GM21576 (cell line): ENCODE results near the gene PPP1R27.

Experiments
- ATAC-seq: cut with Tn5 transposase; IDR thresholded peaks from one replicate; pipeline ENCODE4 v1.9.1; 2021; ENCODE audit warnings: mild to moderate bottlenecking, moderate library complexity; ENCODE audit not compliant: unreplicated experiment

PPP1R27 gene

GRCh38 chr17:81834831-81835267 is at the start of gene PPP1R27:
PPP1R27 (minus strand) TSS chr17:81835050; CDS start chr17:81834953, 97 bp downstream.
- no peak for ATAC-seq

- ATAC-seq = no peak
Measured at GRCh38 chr17:81884520-81884919, 49.7 kb upstream of the PPP1R27 start.

GRCh38 chr17:81879121-81879520 is 44.3 kb upstream of the PPP1R27 start:
- no peak for ATAC-seq

- ATAC-seq = no peak
Measured at GRCh38 chr17:81878294-81878693, 43.4 kb upstream of the PPP1R27 start.

DNA sequence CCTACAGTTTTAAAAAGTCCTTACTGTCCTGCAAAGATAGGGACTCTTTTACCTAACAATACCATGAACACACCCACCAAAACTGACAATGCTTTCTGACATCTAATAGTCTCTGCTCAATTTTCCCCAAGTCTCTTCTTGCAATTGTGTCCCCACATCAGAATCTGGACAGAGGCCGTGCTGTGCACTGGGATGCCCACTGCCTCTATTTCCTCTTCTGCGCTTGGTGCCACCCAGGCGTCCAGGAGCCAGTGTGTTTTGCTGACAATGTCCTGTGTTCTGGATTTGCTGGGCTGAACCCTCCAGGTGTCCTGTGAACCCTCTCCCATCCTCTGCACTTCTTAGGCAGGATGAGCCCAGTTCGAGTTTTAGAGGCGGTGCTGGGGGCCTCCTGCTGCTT is 42.7 kb upstream of the PPP1R27 start:
- ATAC-seq = no peak

DNA sequence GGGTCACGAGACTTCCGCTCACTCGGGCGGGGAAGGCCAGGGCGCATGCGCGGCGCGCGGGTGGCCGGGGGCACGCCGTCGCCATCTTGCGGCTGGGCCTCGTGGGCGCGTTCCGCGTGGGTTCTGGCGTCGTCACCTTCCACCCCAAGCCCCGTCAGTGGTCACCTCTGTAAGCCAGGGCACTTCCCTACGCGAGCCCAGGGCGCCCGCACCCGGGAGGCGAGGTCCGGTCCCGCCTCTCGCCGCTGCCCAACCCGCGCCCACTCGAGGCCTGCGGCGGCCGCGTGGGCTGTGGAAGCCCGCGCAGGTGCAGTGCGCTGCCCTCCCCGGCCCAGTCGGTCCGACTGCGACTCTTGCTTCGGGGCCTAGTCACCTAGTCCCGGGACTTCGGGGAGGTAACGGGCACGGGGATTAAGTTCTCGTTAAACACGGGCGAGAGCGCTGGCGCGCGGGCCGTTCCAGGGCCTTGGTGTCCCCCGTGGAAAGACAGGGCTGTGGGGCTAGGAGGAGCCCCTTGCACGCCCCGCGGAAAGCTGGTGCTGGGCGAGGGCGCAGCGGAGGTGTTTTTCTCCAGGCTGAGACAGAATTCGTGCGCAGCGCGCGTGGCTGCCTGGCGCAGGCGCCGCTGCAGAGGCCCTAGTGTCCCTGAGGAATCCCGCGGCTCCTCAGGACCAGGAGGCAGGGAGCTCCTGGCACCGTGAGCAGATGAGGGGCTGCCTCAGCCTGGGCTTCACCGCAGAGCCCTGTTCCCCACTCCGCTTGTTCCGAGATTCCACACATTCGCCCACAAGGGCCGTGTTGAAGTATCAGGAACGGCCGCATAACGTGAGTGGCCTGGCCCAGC is 36.8 kb upstream of the PPP1R27 start:
- peak; percentile 12 for ATAC-seq

DNA sequence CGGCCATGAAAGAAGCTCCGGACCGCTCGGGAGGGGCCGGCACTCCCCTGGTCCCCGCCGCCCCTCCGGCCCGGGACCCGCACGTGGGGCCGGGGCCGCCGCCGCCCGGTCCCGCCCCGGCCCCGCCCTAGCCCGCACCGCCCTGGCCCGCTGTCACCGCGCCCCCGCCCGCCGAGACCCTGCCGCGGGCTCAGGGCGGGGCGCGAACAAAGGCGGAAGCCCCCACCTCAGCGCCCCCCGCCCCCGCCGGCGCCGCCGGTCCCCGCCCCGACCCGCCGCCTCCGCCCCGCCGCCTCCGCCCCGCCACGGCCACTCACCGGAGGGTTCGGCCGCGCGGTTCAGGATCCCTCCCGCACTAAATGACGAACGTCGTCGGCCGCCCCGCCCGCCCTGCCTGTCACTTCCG is 36.1 kb upstream of the PPP1R27 start, which contains the start of gene ARHGDIA:
Gene ARHGDIA, minus strand, starts transcription at position 357 of the 406 bp plus-strand sequence. CDS start 1,407 bp downstream, outside the sequence.
- ATAC-seq = peak; percentile 35

DNA sequence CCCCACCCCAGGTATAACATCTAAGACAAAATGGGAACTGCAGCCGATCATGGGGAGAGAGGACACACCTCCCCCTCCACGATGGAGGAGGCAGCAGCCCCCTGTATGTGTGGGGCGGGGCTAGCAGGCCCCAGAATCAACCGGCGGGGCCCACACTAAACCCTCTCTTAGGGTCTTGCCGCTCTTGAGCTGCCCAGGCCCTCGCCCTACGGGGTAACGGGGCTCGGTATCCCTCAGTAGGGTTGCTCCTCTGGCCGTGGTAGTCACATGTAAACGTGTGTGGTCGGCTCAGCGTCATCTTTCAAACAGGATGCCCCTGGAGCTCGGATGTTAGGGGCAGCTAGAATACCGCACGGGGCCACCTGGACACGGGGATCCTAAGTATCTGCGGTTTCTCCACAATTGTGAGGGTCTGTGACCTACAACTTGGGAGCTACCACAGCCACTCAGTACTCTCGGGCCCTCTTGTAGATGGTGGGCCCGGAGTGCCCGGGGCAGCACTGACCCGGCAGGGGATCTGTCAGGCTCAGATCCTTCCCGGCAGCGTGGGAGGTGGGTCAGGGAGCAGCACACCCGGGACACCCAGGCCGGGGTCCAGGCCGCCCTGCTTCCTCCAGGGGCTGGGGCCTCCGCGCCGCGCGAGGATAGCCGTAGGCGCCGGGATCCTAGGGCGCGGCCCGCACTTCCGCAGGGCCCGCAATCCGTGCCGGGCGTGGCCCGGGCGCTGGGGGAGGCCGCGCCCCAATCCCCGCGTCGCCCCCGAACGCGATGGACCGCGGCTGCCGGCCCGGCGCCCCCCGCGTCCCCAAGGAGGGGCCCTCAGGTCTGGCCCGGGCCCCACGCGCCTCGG is 35.5 kb upstream of the PPP1R27 start:
- ATAC-seq = peak; percentile 6

- no peak for ATAC-seq
Measured at GRCh38 chr17:81869221-81870130, 34.6 kb upstream of the PPP1R27 start.

DNA sequence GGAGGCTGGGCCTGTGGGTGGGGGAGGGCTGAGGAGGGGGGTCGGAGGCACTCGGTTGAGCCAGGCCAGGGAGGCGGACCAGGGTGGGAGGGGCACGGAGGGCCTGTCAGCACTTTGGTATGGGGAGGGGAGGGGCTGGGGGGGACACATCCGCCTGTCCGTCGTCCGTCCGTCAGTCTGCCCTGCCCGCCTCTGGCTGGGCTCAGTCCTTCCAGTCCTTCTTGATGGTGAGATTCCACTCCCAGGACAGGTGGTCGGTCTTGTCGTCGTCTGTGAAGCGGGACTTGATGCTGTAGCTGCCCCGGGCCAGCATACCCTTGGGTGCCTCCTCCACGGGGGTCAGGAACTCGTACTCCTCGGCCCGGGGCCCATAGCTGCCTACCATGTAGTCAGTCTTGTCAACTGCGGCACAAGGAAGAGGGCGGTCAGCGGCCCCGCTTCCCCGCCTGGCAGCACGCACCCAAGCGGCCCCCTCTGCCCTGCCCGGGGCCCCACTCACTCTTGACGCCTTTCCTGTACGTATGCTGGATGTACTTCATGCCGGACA is 33.9 kb upstream of the PPP1R27 start:
- no peak for ATAC-seq

GRCh38 chr17:81867991-81868673 is 33.3 kb upstream of the PPP1R27 start:
- no peak for ATAC-seq

- ATAC-seq = no peak
Measured at GRCh38 chr17:81867170-81867990, 32.5 kb upstream of the PPP1R27 start.

- no peak for ATAC-seq
Measured at GRCh38 chr17:81866440-81867169, 31.8 kb upstream of the PPP1R27 start.

- ATAC-seq = no peak
Measured at GRCh38 chr17:81865733-81866439, 31.0 kb upstream of the PPP1R27 start.

GRCh38 chr17:81865358-81865732 is 30.5 kb upstream of the PPP1R27 start:
- ATAC-seq = no peak

- ATAC-seq = no peak
Measured at GRCh38 chr17:81863833-81864768, 29.3 kb upstream of the PPP1R27 start.
